NT2/D1 (cell line): Measurements from ENCODE around the gene GRHL3.

Experiments
- SUZ12 ChIP-seq: IDR thresholded peaks from 2 replicates; pipeline ENCODE4 v1.6.1; 2011; ENCODE audit not compliant: insufficient read length, insufficient read depth; ENCODE audit errors: extremely low read depth
- YY1 ChIP-seq: IDR thresholded peaks from 2 replicates; pipeline ENCODE4 v1.6.1; 2011; ENCODE audit not compliant: insufficient read length, insufficient read depth
- ZNF274 ChIP-seq: IDR thresholded peaks from 2 replicates; pipeline ENCODE4 v1.6.1; 2011; ENCODE audit warnings: mild to moderate bottlenecking, low read depth, low read length

GRCh38 chr1:24311741-24312140 is 7.4 kb upstream of the GRHL3 start:
- no peak for TF ChIP-seq SUZ12
- TF ChIP-seq YY1, result no peak
- no peak for TF ChIP-seq ZNF274
